Measurements from ENCODE around the gene CAT. TPM values are rescaled to one million over a fixed set of nuclear protein-coding genes. Genes with fewer than 3 reads are reported as not detected.
"Not testable (repeated sequence)": the region's sequence is repeated elsewhere in the genome, so short reads cannot be mapped to it uniquely, and the experiment has no call there.

CAT gene
- total RNA-seq, 1 experiment from 2014 or later: 32.7 TPM

GRCh38 chr11:34415538-34415937 lies 23.2 kb upstream of the CAT start:
- no peak for DNase-seq
- Histone ChIP-seq H3K27me3 (no peaks in the 10 kb centered on the region), H3K9me3 (replicated peaks) (no peaks in the 10 kb centered on the region), H3K4me1 (no peaks in the 10 kb centered on the region), H3K36me3 (no peaks in the 10 kb centered on the region), H3K4me3 (no peak overlapping the region), H3K27ac (no peak overlapping the region)

GRCh38 chr11:34416088-34416487 lies 22.6 kb upstream of the CAT start:
- Histone ChIP-seq H3K9me3 (replicated peaks) (no peaks in the 10 kb centered on the region), H3K36me3 (no peaks in the 10 kb centered on the region), H3K27ac (no peak overlapping the region), H3K27me3 (no peaks in the 10 kb centered on the region), H3K4me3 (no peak overlapping the region), H3K4me1 (no peaks in the 10 kb centered on the region)
- no peak for DNase-seq

- DNase-seq: no peak
- Histone ChIP-seq H3K4me3 (no peak overlapping the region), H3K36me3 (no peaks in the 10 kb centered on the region), H3K4me1 (no peaks in the 10 kb centered on the region), H3K27ac (no peak overlapping the region), H3K9me3 (replicated peaks) (no peaks in the 10 kb centered on the region), H3K27me3 (no peaks in the 10 kb centered on the region)
Observed at GRCh38 chr11:34416766-34417165, 22.0 kb upstream of the CAT start.

- DNase-seq: no peak
- H3K27me3 ChIP-seq: no peaks in the 10 kb centered on the region
- H3K9me3 ChIP-seq (replicated peaks): no peaks in the 10 kb centered on the region
- H3K4me3 ChIP-seq: no peak overlapping the region
- no peaks in the 10 kb centered on the region for H3K36me3 ChIP-seq
- no peak overlapping the region for H3K27ac ChIP-seq
- H3K4me1 ChIP-seq: no peaks in the 10 kb centered on the region
Observed at GRCh38 chr11:34417202-34417601, 21.5 kb upstream of the CAT start.

- H3K27ac ChIP-seq: no peak overlapping the region
- H3K27me3 ChIP-seq: 0 out of 2 replicates have a peak, but pooled peaks cover 4% of the 10 kb centered on the region
- H3K9me3 ChIP-seq (replicated peaks): no peaks in the 10 kb centered on the region
- no peaks in the 10 kb centered on the region for H3K36me3 ChIP-seq
- no peak overlapping the region for H3K4me3 ChIP-seq
- no peak for DNase-seq
- H3K4me1 ChIP-seq: no peaks in the 10 kb centered on the region
Observed at GRCh38 chr11:34419158-34419557, 19.6 kb upstream of the CAT start.

GRCh38 chr11:34423300-34423699 lies 15.4 kb upstream of the CAT start:
- H3K36me3 ChIP-seq: no peaks in the 10 kb centered on the region
- H3K4me3 ChIP-seq: no peak overlapping the region
- H3K9me3 ChIP-seq (replicated peaks): no peaks in the 10 kb centered on the region
- no peak overlapping the region for H3K27ac ChIP-seq
- peak in 1 of 2 experiments; percentile 29 for DNase-seq
- H3K4me1 ChIP-seq: no peaks in the 10 kb centered on the region
- 0 out of 2 replicates have a peak, but pooled peaks cover 4% of the 10 kb centered on the region for H3K27me3 ChIP-seq

GRCh38 chr11:34424826-34425225 lies 13.9 kb upstream of the CAT start:
- H3K27me3 ChIP-seq; DNase-seq; H3K4me3 ChIP-seq; H3K4me1 ChIP-seq; H3K36me3 ChIP-seq; H3K27ac ChIP-seq; H3K9me3 ChIP-seq (replicated peaks): not testable (repeated sequence)

GRCh38 chr11:34425360-34425759 lies 13.4 kb upstream of the CAT start:
- no peaks in the 10 kb centered on the region for H3K36me3 ChIP-seq
- no peaks in the 10 kb centered on the region for H3K4me1 ChIP-seq
- no peaks in the 10 kb centered on the region for H3K9me3 ChIP-seq (replicated peaks)
- 0 out of 2 replicates have a peak, but pooled peaks cover 4% of the 10 kb centered on the region for H3K27me3 ChIP-seq
- H3K4me3 ChIP-seq: no peak overlapping the region
- DNase-seq: no peak
- H3K27ac ChIP-seq: no peak overlapping the region

GRCh38 chr11:34425867-34426266 lies 12.9 kb upstream of the CAT start:
- DNase-seq: no peak
- no peak overlapping the region for H3K4me3 ChIP-seq
- H3K27me3 ChIP-seq: 0 out of 2 replicates have a peak, but pooled peaks cover 4% of the 10 kb centered on the region
- H3K9me3 ChIP-seq (replicated peaks): no peaks in the 10 kb centered on the region
- no peaks in the 10 kb centered on the region for H3K4me1 ChIP-seq
- H3K27ac ChIP-seq: no peak overlapping the region
- no peaks in the 10 kb centered on the region for H3K36me3 ChIP-seq

GRCh38 chr11:34426766-34427185 lies 12.0 kb upstream of the CAT start:
- H3K36me3 ChIP-seq: no peaks in the 10 kb centered on the region
- H3K4me1 ChIP-seq: no peaks in the 10 kb centered on the region
- DNase-seq: no peak
- H3K4me3 ChIP-seq: no peak overlapping the region
- no peaks in the 10 kb centered on the region for H3K9me3 ChIP-seq (replicated peaks)
- H3K27me3 ChIP-seq: 0 out of 2 replicates have a peak, but pooled peaks cover 4% of the 10 kb centered on the region
- H3K27ac ChIP-seq: no peak overlapping the region

- Histone ChIP-seq H3K4me3 (no peak overlapping the region), H3K27ac (no peak overlapping the region), H3K9me3 (replicated peaks) (no peaks in the 10 kb centered on the region), H3K27me3 (0 out of 2 replicates have a peak, but pooled peaks cover 4% of the 10 kb centered on the region), H3K36me3 (no peaks in the 10 kb centered on the region), H3K4me1 (no peaks in the 10 kb centered on the region)
- no peak for DNase-seq
Observed at GRCh38 chr11:34427186-34427805, 11.4 kb upstream of the CAT start.

- DNase-seq: no peak
- Histone ChIP-seq H3K27me3 (no peaks in the 10 kb centered on the region), H3K4me3 (no peak overlapping the region), H3K27ac (no peak overlapping the region), H3K36me3 (no peaks in the 10 kb centered on the region), H3K4me1 (no peaks in the 10 kb centered on the region), H3K9me3 (replicated peaks) (no peaks in the 10 kb centered on the region)
Observed at GRCh38 chr11:34431979-34432378, 6.8 kb upstream of the CAT start.

- H3K27me3 ChIP-seq: no peaks in the 10 kb centered on the region
- H3K4me1 ChIP-seq: no peaks in the 10 kb centered on the region
- no peak overlapping the region for H3K4me3 ChIP-seq
- H3K9me3 ChIP-seq (replicated peaks): no peaks in the 10 kb centered on the region
- H3K27ac ChIP-seq: no peak overlapping the region
- DNase-seq: no peak
- no peaks in the 10 kb centered on the region for H3K36me3 ChIP-seq
Observed at GRCh38 chr11:34432822-34433221, 5.9 kb upstream of the CAT start.

- Histone ChIP-seq H3K36me3 (no peaks in the 10 kb centered on the region), H3K27ac (no peak overlapping the region)
- no peak for DNase-seq
Observed at GRCh38 chr11:34433899-34434298, 4.8 kb upstream of the CAT start.

GRCh38 chr11:34437224-34438125 lies 1.3 kb upstream of the CAT start:
- H3K36me3 ChIP-seq: no peaks in the 10 kb centered on the region

More at GRCh38 chr11:34433899-34434298, 4.8 kb upstream of the CAT start:
- Histone ChIP-seq H3K4me3 (no peak overlapping the region), H3K4me1 (no peaks in the 10 kb centered on the region), H3K9me3 (replicated peaks) (no peaks in the 10 kb centered on the region), H3K27me3 (no peaks in the 10 kb centered on the region)

More at GRCh38 chr11:34437224-34438125, 1.3 kb upstream of the CAT start:
- Histone ChIP-seq H3K27ac (no peak overlapping the region), H3K4me3 (peak overlapping the region; percentile 92), H3K9me3 (replicated peaks) (no peaks in the 10 kb centered on the region), H3K27me3 (no peaks in the 10 kb centered on the region), H3K4me1 (no peaks in the 10 kb centered on the region)
- DNase-seq: no peak

Data from SJCRH30 (cell line).